Left ventricle myocardium inferior (tissue), 1 donor: Measurements from ENCODE around the gene ITIH2. TPM values are rescaled to one million over a fixed set of nuclear protein-coding genes. Genes with fewer than 3 reads are reported as not detected.

Experiments used
- DNase-seq: peaks from one replicate; pipeline ENCODE4 v3.0.0-alpha.2; 2020
- H3K27ac ChIP-seq: fragments of 200-600 bp; replicated peaks from 2 replicates; pipeline ENCODE4 v1.8.0; 2021
- H3K27me3 ChIP-seq: fragments of 200-600 bp; 2 replicates; pipeline ENCODE4 v1.8.0; 2021; ENCODE audit warnings: low read depth
- H3K36me3 ChIP-seq: fragments of 200-600 bp; 2 replicates; pipeline ENCODE4 v1.8.0; 2021
- H3K4me1 ChIP-seq: fragments of 200-600 bp; 2 replicates; pipeline ENCODE4 v1.8.0; 2021
- H3K4me3 ChIP-seq: fragments of 200-600 bp; 2 replicates; pipeline ENCODE4 v1.8.0; 2021; ENCODE audit warnings: mild to moderate bottlenecking, moderate library complexity
- H3K9me3 ChIP-seq: fragments of 200-600 bp; replicated peaks from 2 replicates; pipeline ENCODE4 v1.8.0; 2021
- CTCF ChIP-seq: fragments of 200-600 bp; IDR thresholded peaks from 2 replicates; pipeline ENCODE4 v1.8.0; 2021; ENCODE audit warnings: antibody characterized with exemption, mild to moderate bottlenecking, borderline replicate concordance
- intact Hi-C: fragments of 100-400 bp; cut with micrococcal nuclease; formaldehyde crosslinking; loops from one replicate; pipeline ENCODE4 v1.11.0; 2022
- total RNA-seq: library from RNA; stranded (reverse); fragmentation: NEBNext Ultra II Directional; extraction: Animal tissue kit (Norgen Biotek cat#: 25700); gene quantifications from one replicate; pipeline ENCODE4 v1.2.1, GENCODE V29; 2021
- donor health status: DM: no; HTN: yes; CAD: no; lungs with severe emphysema.

ITIH2 gene
- total RNA-seq, 1 donor from 2014 or later: not detected

- no peak overlapping the region for H3K4me3 ChIP-seq
- no peaks in the 10 kb centered on the region for H3K4me1 ChIP-seq
- H3K27ac ChIP-seq: no peak overlapping the region
- TF ChIP-seq CTCF: no peak
- intact Hi-C loops: no loop called here
- no peaks in the 10 kb centered on the region for H3K36me3 ChIP-seq
- peaks cover 66% of the 10 kb centered on the region for H3K27me3 ChIP-seq
- DNase-seq: no peak
- H3K9me3 ChIP-seq: no peaks in the 10 kb centered on the region
Measured at GRCh38 chr10:7704071-7705016, 1.2 kb downstream of the ITIH2 start.

GRCh38 chr10:7705341-7705740, 2.2 kb downstream of the ITIH2 start:
- no peak for DNase-seq
- Histone ChIP-seq H3K4me3 (no peak overlapping the region), H3K27ac (no peak overlapping the region), H3K36me3 (no peaks in the 10 kb centered on the region), H3K9me3 (no peaks in the 10 kb centered on the region), H3K4me1 (no peaks in the 10 kb centered on the region), H3K27me3 (peaks cover 61% of the 10 kb centered on the region)
- intact Hi-C loops: no loop called here
- no peak for TF ChIP-seq CTCF

GRCh38 chr10:7706534-7707073, 3.5 kb downstream of the ITIH2 start:
- Histone ChIP-seq H3K4me1 (no peaks in the 10 kb centered on the region), H3K27me3 (peaks cover 56% of the 10 kb centered on the region), H3K36me3 (no peaks in the 10 kb centered on the region), H3K27ac (no peak overlapping the region), H3K4me3 (no peak overlapping the region), H3K9me3 (no peaks in the 10 kb centered on the region)
- no peak for DNase-seq
- intact Hi-C loops: no loop called here
- no peak for TF ChIP-seq CTCF

GRCh38 chr10:7707102-7707501, 4.0 kb downstream of the ITIH2 start:
- no peaks in the 10 kb centered on the region for H3K4me1 ChIP-seq
- H3K27ac ChIP-seq: no peak overlapping the region
- DNase-seq: no peak
- no peak overlapping the region for H3K4me3 ChIP-seq
- intact Hi-C loops: no loop called here
- no peaks in the 10 kb centered on the region for H3K9me3 ChIP-seq
- no peaks in the 10 kb centered on the region for H3K36me3 ChIP-seq
- H3K27me3 ChIP-seq: peaks cover 51% of the 10 kb centered on the region
- no peak for TF ChIP-seq CTCF

GRCh38 chr10:7707858-7708622, 4.9 kb downstream of the ITIH2 start:
- H3K4me1 ChIP-seq: no peaks in the 10 kb centered on the region
- DNase-seq: no peak
- intact Hi-C loops: no loop called here
- TF ChIP-seq CTCF: no peak
- no peaks in the 10 kb centered on the region for H3K36me3 ChIP-seq
- H3K4me3 ChIP-seq: no peak overlapping the region
- no peak overlapping the region for H3K27ac ChIP-seq
- peaks cover 42% of the 10 kb centered on the region for H3K27me3 ChIP-seq
- H3K9me3 ChIP-seq: no peaks in the 10 kb centered on the region
